ENCODE measurements around the gene WWOX. TPM values are rescaled to one million over a fixed set of nuclear protein-coding genes. Genes with fewer than 3 reads are reported as not detected.

The WWOX gene
- total and polyA plus RNA-seq, 2 of the 4 experiments (the other 2 are of a cell fraction) = 2.7 to 5.4 TPM

DNA sequence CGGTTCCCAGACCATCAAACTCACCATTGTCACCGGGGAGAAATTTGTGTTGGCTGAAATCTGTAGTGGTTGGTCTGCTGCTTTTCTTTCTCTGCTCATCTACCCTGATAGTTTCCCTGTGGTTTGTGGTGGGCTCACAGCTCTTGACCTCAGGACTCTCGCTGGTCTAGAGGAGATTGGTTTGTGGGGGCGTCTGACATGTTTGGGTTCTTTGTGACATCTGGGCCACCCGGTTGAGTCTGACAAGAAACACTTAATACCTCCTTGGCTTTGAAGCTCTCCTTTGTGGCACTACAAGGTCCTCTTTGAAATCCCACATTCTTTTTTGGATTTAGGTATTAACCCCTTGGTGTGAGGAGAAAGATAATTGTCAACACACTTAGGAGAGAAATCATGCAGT lies 662.0 kb downstream of the WWOX start:
- no peak overlapping the region for H2BK5ac ChIP-seq (ENCODE audit: low read depth, low read length, poor library complexity, severe bottlenecking)
- H3K9me1 ChIP-seq (ENCODE audit: insufficient read depth, low read length) = no peaks in the 10 kb centered on the region

More for the DNA sequence above, 662.0 kb downstream of the WWOX start:
- no peak overlapping the region for H2AK5ac ChIP-seq (ENCODE audit: low read depth, low read length)
- no peak overlapping the region for H4K91ac ChIP-seq (ENCODE audit: insufficient read depth, low read depth, low read length)
- H3K4ac ChIP-seq (ENCODE audit: low read depth, low read length) = no peak overlapping the region
- in situ Hi-C loops (cut with MboI; ENCODE audit: low sequenced_read_pairs) (no loop called here), dilution Hi-C loops (cut with HindIII; ENCODE audit: low sequenced_read_pairs, unreplicated experiment) (no loop called here), intact Hi-C loops (cut with micrococcal nuclease) (no loop called here)
- no peak overlapping the region for H4K8ac ChIP-seq (ENCODE audit: low read depth in 2 of 2, low read length in 2 of 2)
- H3K9ac ChIP-seq (ENCODE audit: low read depth, low read length) = no peak overlapping the region
- H2AFZ ChIP-seq (replicated peaks; ENCODE audit: low read length, poor library complexity) = no peak overlapping the region
- no peak overlapping the region for H3K23ac ChIP-seq (ENCODE audit: low read depth, low read length)
- WGBS, 2 experiments (ENCODE audit: extremely low coverage in 2 of 2, insufficient read length in 1 of 2) = no CpG with 5 or more reads among the region's 5 CpGs
- no peaks in the 10 kb centered on the region for H3K79me1 ChIP-seq (ENCODE audit: low read depth in 1 of 2, low read length in 2 of 2)
- no TSS peak for BruUV-seq (replicated peaks)
- H3K4me3 ChIP-seq (ENCODE audit: insufficient read depth, low read depth, low read length) = no peak overlapping the region
- no peak overlapping the region for H2AK9ac ChIP-seq (replicated peaks; ENCODE audit: low read depth, low read length, poor library complexity)
- CTCF ChIA-PET = no interaction called here
- ATAC-seq (ENCODE audit: low read depth) = no peak
- H3K14ac ChIP-seq (replicated peaks; ENCODE audit: low read depth, low read length) = no peak overlapping the region
- no peak overlapping the region for H2BK20ac ChIP-seq (ENCODE audit: low read depth, low read length)
- TF ChIP-seq MAFK (IDR thresholded peaks at IDR 0.05; ENCODE audit: low read depth, low read length) (no peak), MAZ (IDR thresholded peaks at IDR 0.05; ENCODE audit: borderline replicate concordance, low read depth, low read length) (no peak), RCOR1 (IDR thresholded peaks at IDR 0.05; ENCODE audit: insufficient replicate concordance, low read length) (no peak), NFE2L2 (IDR thresholded peaks at IDR 0.05; ENCODE audit: low read depth, low read length) (no peak), MXI1 (IDR thresholded peaks at IDR 0.05; ENCODE audit: borderline replicate concordance, low read depth, low read length) (no peak), RFX5 (IDR thresholded peaks at IDR 0.05; ENCODE audit: low read depth, low read length) (no peak), SMC3 (IDR thresholded peaks at IDR 0.05; ENCODE audit: low read depth, low read length) (no peak), ELK1 (IDR thresholded peaks at IDR 0.05; ENCODE audit: borderline replicate concordance, low read depth, low read length) (no peak), FOS (IDR thresholded peaks at IDR 0.05; ENCODE audit: low read depth, low read length) (no peak), CEBPB (IDR thresholded peaks at IDR 0.05; ENCODE audit: low read depth, low read length) (no peak), CHD1 (IDR thresholded peaks at IDR 0.05; ENCODE audit: low read depth, low read length) (no peak), RAD21 (IDR thresholded peaks at IDR 0.05; ENCODE audit: low read length) (no peak)
- TF ChIP-seq, protein P1, sequence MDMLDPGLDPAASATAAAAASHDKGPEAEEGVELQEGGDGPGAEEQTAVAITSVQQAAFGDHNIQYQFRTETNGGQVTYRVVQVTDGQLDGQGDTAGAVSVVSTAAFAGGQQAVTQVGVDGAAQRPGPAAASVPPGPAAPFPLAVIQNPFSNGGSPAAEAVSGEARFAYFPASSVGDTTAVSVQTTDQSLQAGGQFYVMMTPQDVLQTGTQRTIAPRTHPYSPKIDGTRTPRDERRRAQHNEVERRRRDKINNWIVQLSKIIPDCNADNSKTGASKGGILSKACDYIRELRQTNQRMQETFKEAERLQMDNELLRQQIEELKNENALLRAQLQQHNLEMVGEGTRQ (IDR thresholded peaks at IDR 0.05; ENCODE audit: low read depth, low read length) = no peak
- TF ChIP-seq, protein P2, sequence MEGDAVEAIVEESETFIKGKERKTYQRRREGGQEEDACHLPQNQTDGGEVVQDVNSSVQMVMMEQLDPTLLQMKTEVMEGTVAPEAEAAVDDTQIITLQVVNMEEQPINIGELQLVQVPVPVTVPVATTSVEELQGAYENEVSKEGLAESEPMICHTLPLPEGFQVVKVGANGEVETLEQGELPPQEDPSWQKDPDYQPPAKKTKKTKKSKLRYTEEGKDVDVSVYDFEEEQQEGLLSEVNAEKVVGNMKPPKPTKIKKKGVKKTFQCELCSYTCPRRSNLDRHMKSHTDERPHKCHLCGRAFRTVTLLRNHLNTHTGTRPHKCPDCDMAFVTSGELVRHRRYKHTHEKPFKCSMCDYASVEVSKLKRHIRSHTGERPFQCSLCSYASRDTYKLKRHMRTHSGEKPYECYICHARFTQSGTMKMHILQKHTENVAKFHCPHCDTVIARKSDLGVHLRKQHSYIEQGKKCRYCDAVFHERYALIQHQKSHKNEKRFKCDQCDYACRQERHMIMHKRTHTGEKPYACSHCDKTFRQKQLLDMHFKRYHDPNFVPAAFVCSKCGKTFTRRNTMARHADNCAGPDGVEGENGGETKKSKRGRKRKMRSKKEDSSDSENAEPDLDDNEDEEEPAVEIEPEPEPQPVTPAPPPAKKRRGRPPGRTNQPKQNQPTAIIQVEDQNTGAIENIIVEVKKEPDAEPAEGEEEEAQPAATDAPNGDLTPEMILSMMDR (conservative IDR thresholded peaks at IDR 0.05; ENCODE audit: low read depth, low read length) = no peak
- no peak overlapping the region for H4K5ac ChIP-seq (ENCODE audit: low read depth, low read length)
- peaks cover 23% of the 10 kb centered on the region for H3K9me3 ChIP-seq (ENCODE audit: control insufficient read depth, insufficient read depth, low read length)
- no peaks in the 10 kb centered on the region for H4K20me1 ChIP-seq (ENCODE audit: insufficient read depth, low read length)
- no peak overlapping the region for H3K18ac ChIP-seq (ENCODE audit: low read depth, low read length)
- no peaks in the 10 kb centered on the region for H3K4me1 ChIP-seq (ENCODE audit: control insufficient read depth, insufficient read depth, low read length)
- no peak overlapping the region for H3K4me2 ChIP-seq (ENCODE audit: low read depth, low read length)
- no peak for DNase-seq
- H3K27ac ChIP-seq (ENCODE audit: insufficient read depth, low read length) = no peak overlapping the region
- no peak overlapping the region for H3K56ac ChIP-seq (ENCODE audit: extremely low read depth, insufficient read depth, low read length)
- no peak overlapping the region for H2BK15ac ChIP-seq (ENCODE audit: low read depth, low read length)
- H3K36me3 ChIP-seq (ENCODE audit: control insufficient read depth, insufficient read depth, low read length) = no peaks in the 10 kb centered on the region
- POLR2A ChIA-PET (ENCODE audit: unreplicated experiment) = no interaction called here
- no peak overlapping the region for H2BK120ac ChIP-seq (ENCODE audit: low read depth, low read length)
- no peaks in the 10 kb centered on the region for H3K27me3 ChIP-seq (ENCODE audit: control insufficient read depth, insufficient read depth, low read length)
